PC-9 (cell line): ENCODE results near the gene TP53BP2.

Source experiments
- CTCF ChIP-seq: fragments of 200-600 bp; sonication (generic); conservative IDR thresholded peaks from 2 replicates; pipeline ENCODE4 v1.6.1; 2017; ENCODE audit warnings: mixed run types, antibody characterized with exemption, mild to moderate bottlenecking, moderate library complexity
- EZH2 ChIP-seq: fragments of 200-600 bp; sonication (generic); IDR thresholded peaks from 2 replicates; pipeline ENCODE4 v1.8.0; 2017; ENCODE audit warnings: antibody characterized with exemption, low read depth

- TF ChIP-seq CTCF (no peak), EZH2 (no peak)
Measured at GRCh38 chr1:223765036-223765718, 80.6 kb downstream of the TP53BP2 start.
